Neural cell (in vitro differentiated cells): ENCODE data around the gene SH3RF3. TPM values are rescaled to one million over a fixed set of nuclear protein-coding genes. Genes with fewer than 3 reads are reported as not detected.

Experiments used
- H2AFZ ChIP-seq: fragments of 200-600, 300-800 bp; sonication (generic), shearing (Covaris generic); 2 replicates; pipeline ENCODE4 v1.6.0; 2014; ENCODE audit warnings: low read depth, mild to moderate bottlenecking, antibody characterized with exemption, low read length, moderate library complexity
- H3F3A ChIP-seq: fragments of 200-600 bp; shearing (Covaris generic); 2 replicates; pipeline ENCODE4 v1.6.1; 2016; ENCODE audit warnings: mild to moderate bottlenecking, moderate library complexity, mixed read lengths, antibody characterized with exemption, low read length; ENCODE audit not compliant: insufficient read depth, poor library complexity, severe bottlenecking
- H3K27ac ChIP-seq: fragments of 200-600, 300-800 bp; sonication (generic), shearing (Covaris generic); 2 replicates; pipeline ENCODE4 v1.5.1; 2014; ENCODE audit warnings: mild to moderate bottlenecking, low read length, moderate library complexity
- H3K27me3 ChIP-seq: fragments of 300-800, 200-600 bp; sonication (generic), shearing (Covaris generic); 2 replicates; pipeline ENCODE4 v1.6.0; 2014; ENCODE audit warnings: mild to moderate bottlenecking, low read depth, low read length, moderate library complexity; ENCODE audit not compliant: insufficient read depth
- H3K36me3 ChIP-seq: fragments of 300-800, 200-600 bp; sonication (generic), shearing (Covaris generic); 2 replicates; pipeline ENCODE4 v1.5.1; 2014; ENCODE audit warnings: mild to moderate bottlenecking, antibody characterized with exemption, low read length, moderate library complexity; ENCODE audit not compliant: insufficient read depth
- H3K4me2 ChIP-seq: fragments of 300-800, 200-600 bp; sonication (generic), shearing (Covaris generic); 2 replicates; pipeline ENCODE4 v1.6.0; 2014; ENCODE audit warnings: mild to moderate bottlenecking, low read length
- H3K4me3 ChIP-seq: fragments of 300-800, 200-600 bp; sonication (generic), shearing (Covaris generic); 2 replicates; pipeline ENCODE4 v1.5.1; 2014; ENCODE audit warnings: mild to moderate bottlenecking, low read length, moderate library complexity
- H3K79me2 ChIP-seq: fragments of 200-600 bp; shearing (Covaris generic); replicated peaks from 2 replicates; pipeline ENCODE4 v1.6.0; 2014; ENCODE audit warnings: mild to moderate bottlenecking, low read length, moderate library complexity; ENCODE audit not compliant: insufficient read depth
- H3K9ac ChIP-seq: fragments of 300-800, 200-600 bp; sonication (generic), shearing (Covaris generic); 2 replicates; pipeline ENCODE4 v1.6.1; 2016; ENCODE audit warnings: mild to moderate bottlenecking, low read length, mixed read lengths
- H3K9me2 ChIP-seq: fragments of 200-600 bp; shearing (Covaris generic); 2 replicates; pipeline ENCODE4 v1.6.1; 2016; ENCODE audit warnings: mild to moderate bottlenecking, low read length, mixed read lengths; ENCODE audit not compliant: insufficient read depth
- H3K9me3 ChIP-seq: fragments of 200-600, 300-800 bp; sonication (generic), shearing (Covaris generic); 2 replicates; pipeline ENCODE4 v1.6.1; 2016; ENCODE audit warnings: mild to moderate bottlenecking, mixed run types, low read length, moderate library complexity, mixed read lengths
- H4K20me1 ChIP-seq: fragments of 200-600 bp; shearing (Covaris generic); 2 replicates; pipeline ENCODE4 v1.6.1; 2016; ENCODE audit warnings: mild to moderate bottlenecking, mixed run types; ENCODE audit not compliant: insufficient read depth
- CTCF ChIP-seq: fragments of 450-650 bp; IDR thresholded peaks from 2 replicates; pipeline ENCODE4 v1.5.1; 2014; ENCODE audit warnings: antibody characterized with exemption, mild to moderate bottlenecking, moderate library complexity; ENCODE audit not compliant: poor library complexity, severe bottlenecking
- EP300 ChIP-seq: fragments of 450-650 bp; conservative IDR thresholded peaks from 2 replicates; pipeline ENCODE4 v1.6.1; 2014; ENCODE audit warnings: antibody characterized with exemption, mild to moderate bottlenecking, moderate library complexity; ENCODE audit not compliant: poor library complexity, severe bottlenecking
- EZH2 ChIP-seq: fragments of 200-600, 300-800 bp; shearing (Covaris generic), sonication (generic); IDR thresholded peaks from 2 replicates; pipeline ENCODE4 v1.6.1; 2014; ENCODE audit warnings: antibody characterized with exemption, low read length, borderline replicate concordance, mild to moderate bottlenecking; ENCODE audit not compliant: insufficient read depth, poor library complexity, severe bottlenecking
- MXI1 ChIP-seq: fragments of 450-650 bp; conservative IDR thresholded peaks from 2 replicates; pipeline ENCODE4 v1.6.1; 2014; ENCODE audit warnings: antibody characterized with exemption, mild to moderate bottlenecking; ENCODE audit not compliant: poor library complexity, severe bottlenecking
- POLR2AphosphoS5 ChIP-seq: IDR thresholded peaks from 2 replicates; pipeline ENCODE4 v1.6.1; 2012
- RAD21 ChIP-seq: fragments of 450-650 bp; conservative IDR thresholded peaks from 2 replicates; pipeline ENCODE4 v1.6.1; 2014; ENCODE audit warnings: antibody characterized with exemption, mild to moderate bottlenecking, moderate library complexity
- REST ChIP-seq: IDR thresholded peaks from 2 replicates; pipeline ENCODE4 v1.6.1; 2012; ENCODE audit warnings: borderline replicate concordance
- SMC3 ChIP-seq: fragments of 450-650 bp; conservative IDR thresholded peaks from 2 replicates; pipeline ENCODE4 v1.6.1; 2014; ENCODE audit warnings: antibody characterized with exemption, mild to moderate bottlenecking, moderate library complexity; ENCODE audit not compliant: poor library complexity
- TAF1 ChIP-seq: IDR thresholded peaks from 2 replicates; pipeline ENCODE4 v1.6.1; 2012; ENCODE audit warnings: low read depth
- polyA plus RNA-seq: library from polyadenylated mRNA; depleted of rRNA; stranded (reverse); fragments of >200 nt; gene quantifications from 2 replicates; pipeline ENCODE4 v1.2.3, GENCODE V29; 2014

The SH3RF3 gene
- polyA plus RNA-seq, 1 donor from 2014 or later: 0.53 TPM

GRCh38 chr2:109498906-109499305 is 369.9 kb downstream of the SH3RF3 start:
- H3K4me2 ChIP-seq: no peak overlapping the region
- peaks cover 4% of the 10 kb centered on the region for H3F3A ChIP-seq
- no peaks in the 10 kb centered on the region for H3K36me3 ChIP-seq
- H3K27me3 ChIP-seq: no peaks in the 10 kb centered on the region
- TF ChIP-seq TAF1 (no peak), CTCF (no peak), RAD21 (no peak), EP300 (no peak), REST (no peak), SMC3 (no peak), EZH2 (no peak), POLR2AphosphoS5 (no peak), MXI1 (no peak)
- no peak overlapping the region for H3K9ac ChIP-seq
- H3K4me3 ChIP-seq: no peak overlapping the region
- H3K9me2 ChIP-seq: no peaks in the 10 kb centered on the region
- no peak overlapping the region for H3K27ac ChIP-seq
- H3K79me2 ChIP-seq: no peaks in the 10 kb centered on the region
- no peak overlapping the region for H2AFZ ChIP-seq
- no peaks in the 10 kb centered on the region for H4K20me1 ChIP-seq
- no peaks in the 10 kb centered on the region for H3K9me3 ChIP-seq

- TF ChIP-seq MXI1: no peak
- Histone ChIP-seq H3K36me3 (no peaks in the 10 kb centered on the region), H3K4me2 (no peak overlapping the region), H2AFZ (no peak overlapping the region), H3F3A (peaks cover 4% of the 10 kb centered on the region), H3K9me3 (no peaks in the 10 kb centered on the region), H3K9ac (no peak overlapping the region), H3K27ac (no peak overlapping the region), H4K20me1 (no peaks in the 10 kb centered on the region), H3K79me2 (no peaks in the 10 kb centered on the region), H3K4me3 (no peak overlapping the region), H3K27me3 (no peaks in the 10 kb centered on the region), H3K9me2 (no peaks in the 10 kb centered on the region)
These were observed 370.6 kb downstream of the SH3RF3 start for GRCh38 chr2:109499566-109499965.

GRCh38 chr2:109500910-109501309 is 371.9 kb downstream of the SH3RF3 start:
- Histone ChIP-seq H3K9ac (no peak overlapping the region), H3K4me3 (no peak overlapping the region), H3K36me3 (no peaks in the 10 kb centered on the region), H3K27me3 (no peaks in the 10 kb centered on the region), H2AFZ (no peak overlapping the region), H3K79me2 (no peaks in the 10 kb centered on the region), H4K20me1 (no peaks in the 10 kb centered on the region), H3K4me2 (no peak overlapping the region), H3K9me2 (no peaks in the 10 kb centered on the region), H3K9me3 (no peaks in the 10 kb centered on the region), H3F3A (peaks cover 4% of the 10 kb centered on the region), H3K27ac (no peak overlapping the region)
- TF ChIP-seq CTCF: no peak
- TF ChIP-seq MXI1: no peak
- no peak for TF ChIP-seq RAD21
- TF ChIP-seq EP300: no peak
- no peak for TF ChIP-seq REST
- no peak for TF ChIP-seq TAF1
- no peak for TF ChIP-seq SMC3
- TF ChIP-seq POLR2AphosphoS5: no peak
- TF ChIP-seq EZH2: no peak
